ENCODE measurements around the gene BRINP2.

- no peak for TF ChIP-seq CTCF (IDR thresholded peaks at IDR 0.05)
- no peak for TF ChIP-seq ZFX (IDR thresholded peaks at IDR 0.05; ENCODE audit: borderline replicate concordance)
Measured at GRCh38 chr1:177329871-177330270, 159.1 kb downstream of the BRINP2 start.

Measured in 22Rv1 (cell line).